OCI-LY1 (cell line): Measurements from ENCODE around the gene NUP107.
A peak's percentile ranks its signal among the peaks of the same experiment; 100 is the strongest.
"Not testable (repeated sequence)": the region's sequence is repeated elsewhere in the genome, so short reads cannot be mapped to it uniquely, and the experiment has no call there.

Experiments
- H2AFZ ChIP-seq: fragments of 200-600 bp; sonication (generic), shearing (Covaris generic); 2 replicates; pipeline ENCODE4 v1.6.0; 2014; ENCODE audit warnings: antibody characterized with exemption, mild to moderate bottlenecking, low read length
- H3F3A ChIP-seq: fragments of 200-600 bp; sonication (generic), shearing (Covaris generic); 2 replicates; pipeline ENCODE4 v1.6.0; 2014; ENCODE audit warnings: mild to moderate bottlenecking, antibody characterized with exemption, low read length, moderate library complexity; ENCODE audit not compliant: insufficient read depth
- H3K27ac ChIP-seq: fragments of 200-600 bp; sonication (generic); 2 replicates; pipeline ENCODE4 v1.5.1; 2014; ENCODE audit warnings: low read length, mixed run types, mild to moderate bottlenecking, low read depth; ENCODE audit not compliant: poor library complexity, severe bottlenecking
- H3K27me3 ChIP-seq: fragments of 200-600 bp; sonication (generic); 2 replicates; pipeline ENCODE4 v1.6.0; 2014; ENCODE audit warnings: antibody characterized with exemption, mild to moderate bottlenecking, low read length, moderate library complexity; ENCODE audit not compliant: insufficient read depth
- H3K36me3 ChIP-seq: fragments of 200-600 bp; sonication (generic); 2 replicates; pipeline ENCODE4 v1.6.1; 2014; ENCODE audit warnings: mild to moderate bottlenecking, antibody characterized with exemption, low read length, moderate library complexity, mixed read lengths; ENCODE audit not compliant: insufficient read depth
- H3K4me1 ChIP-seq: fragments of 200-600 bp; sonication (generic); 2 replicates; pipeline ENCODE4 v1.5.1; 2014; ENCODE audit warnings: mild to moderate bottlenecking, low read length, moderate library complexity; ENCODE audit not compliant: insufficient read depth, severe bottlenecking
- H3K4me2 ChIP-seq: fragments of 200-600 bp; sonication (generic), shearing (Covaris generic); 2 replicates; pipeline ENCODE4 v1.6.1; 2014; ENCODE audit warnings: low read length
- H3K4me3 ChIP-seq: fragments of 200-600 bp; sonication (generic); 2 replicates; pipeline ENCODE4 v1.5.1; 2014; ENCODE audit warnings: low read length, low read depth, mild to moderate bottlenecking, mixed read lengths; ENCODE audit not compliant: poor library complexity, severe bottlenecking
- H3K79me2 ChIP-seq: fragments of 200-600 bp; shearing (Covaris generic); 2 replicates; pipeline ENCODE4 v1.6.1; 2016; ENCODE audit warnings: mixed run types, low read length, mixed read lengths; ENCODE audit not compliant: insufficient read depth
- H3K9ac ChIP-seq: fragments of 200-600 bp; sonication (generic), shearing (Covaris generic); 2 replicates; pipeline ENCODE4 v1.6.1; 2014; ENCODE audit warnings: mild to moderate bottlenecking, low read length, mixed read lengths
- H3K9me2 ChIP-seq: fragments of 200-600 bp; sonication (generic), shearing (Covaris generic); 2 replicates; pipeline ENCODE4 v1.6.1; 2014; ENCODE audit warnings: low read depth, mild to moderate bottlenecking, low read length, mixed read lengths
- H3K9me3 ChIP-seq: fragments of 200-600 bp; shearing (Covaris generic); 2 replicates; pipeline ENCODE4 v1.6.1; 2014; ENCODE audit warnings: low read length, mixed read lengths
- H4K20me1 ChIP-seq: fragments of 200-600 bp; sonication (generic), shearing (Covaris generic); 2 replicates; pipeline ENCODE4 v1.6.0; 2016; ENCODE audit warnings: mild to moderate bottlenecking, low read length; ENCODE audit not compliant: insufficient read depth
- EZH2 ChIP-seq: fragments of 200-600 bp; sonication (generic), shearing (Covaris generic); IDR thresholded peaks from 2 replicates; pipeline ENCODE4 v1.8.0; 2017; ENCODE audit warnings: borderline replicate concordance, mixed run types, mild to moderate bottlenecking, antibody characterized with exemption, low read length, moderate library complexity, mixed read lengths
- TF ChIP-seq, protein P1 (sequence below): fragments of 200-600 bp; sonication (generic), shearing (Covaris generic); IDR thresholded peaks from 2 replicates; pipeline ENCODE4 v1.5.1; 2017; ENCODE audit warnings: mild to moderate bottlenecking, antibody characterized with exemption, low read length, moderate library complexity, mixed read lengths

NUP107 gene

DNA sequence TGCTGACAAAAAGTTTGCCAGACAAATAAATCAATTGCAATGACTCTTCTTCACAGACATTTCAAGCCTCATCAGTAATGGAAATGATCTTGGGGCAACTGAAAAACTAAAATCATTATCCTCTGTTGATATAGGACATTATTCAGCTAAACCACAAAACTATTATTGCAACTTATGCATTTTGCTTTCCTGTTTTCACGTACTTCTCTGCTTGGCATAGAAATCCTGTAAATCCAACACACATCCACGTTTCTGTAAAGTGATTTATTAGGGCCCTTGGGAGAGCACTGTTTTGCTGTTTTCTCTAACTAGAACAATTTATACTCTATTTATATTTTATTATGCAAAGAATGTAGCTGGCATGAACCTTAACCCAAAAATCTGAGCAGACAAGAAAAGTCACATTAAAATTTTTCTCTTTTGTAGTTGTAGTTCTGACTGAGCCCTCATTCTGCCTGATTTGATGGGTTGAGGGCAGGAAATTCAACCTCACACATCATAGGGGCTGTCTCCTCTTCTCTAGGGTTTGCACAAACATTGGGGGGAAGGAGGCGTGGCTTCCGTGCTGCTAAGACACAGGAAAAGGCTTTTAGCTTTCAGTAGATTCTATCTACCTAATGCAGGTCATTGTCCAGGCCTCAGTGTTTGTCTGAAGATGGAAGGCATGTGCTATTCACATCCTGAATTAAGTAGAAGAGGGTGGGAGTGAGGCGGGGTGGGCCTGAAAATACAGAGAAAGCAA, 11.5 kb upstream of the NUP107 start:
- Histone ChIP-seq H3K9ac (no peak overlapping the region), H3K27ac (no peak overlapping the region), H3K36me3 (peaks cover 2% of the 10 kb centered on the region; the same call in 1 of the 2 replicates)

GRCh38 chr12:68676854-68677253, 9.9 kb upstream of the NUP107 start:
- H3K27me3 ChIP-seq, H2AFZ ChIP-seq, H3K36me3 ChIP-seq, H3K4me2 ChIP-seq, H3K27ac ChIP-seq, H3K4me1 ChIP-seq, H3K9me3 ChIP-seq, H3K9me2 ChIP-seq, H3K79me2 ChIP-seq, H3K4me3 ChIP-seq, H4K20me1 ChIP-seq, H3K9ac ChIP-seq, H3F3A ChIP-seq: not testable (repeated sequence)

More for the DNA sequence above, 11.5 kb upstream of the NUP107 start:
- Histone ChIP-seq H3K4me2 (no peak overlapping the region), H3K27me3 (no peaks in the 10 kb centered on the region), H3K9me2 (no peaks in the 10 kb centered on the region), H3K4me1 (no peaks in the 10 kb centered on the region), H4K20me1 (no peaks in the 10 kb centered on the region), H3K4me3 (no peak overlapping the region), H3F3A (no peaks in the 10 kb centered on the region; the same call in 1 of the 2 replicates), H2AFZ (no peak overlapping the region), H3K79me2 (no peaks in the 10 kb centered on the region), H3K9me3 (no peaks in the 10 kb centered on the region)
- TF ChIP-seq EZH2 = no peak
- TF ChIP-seq, protein P1, sequence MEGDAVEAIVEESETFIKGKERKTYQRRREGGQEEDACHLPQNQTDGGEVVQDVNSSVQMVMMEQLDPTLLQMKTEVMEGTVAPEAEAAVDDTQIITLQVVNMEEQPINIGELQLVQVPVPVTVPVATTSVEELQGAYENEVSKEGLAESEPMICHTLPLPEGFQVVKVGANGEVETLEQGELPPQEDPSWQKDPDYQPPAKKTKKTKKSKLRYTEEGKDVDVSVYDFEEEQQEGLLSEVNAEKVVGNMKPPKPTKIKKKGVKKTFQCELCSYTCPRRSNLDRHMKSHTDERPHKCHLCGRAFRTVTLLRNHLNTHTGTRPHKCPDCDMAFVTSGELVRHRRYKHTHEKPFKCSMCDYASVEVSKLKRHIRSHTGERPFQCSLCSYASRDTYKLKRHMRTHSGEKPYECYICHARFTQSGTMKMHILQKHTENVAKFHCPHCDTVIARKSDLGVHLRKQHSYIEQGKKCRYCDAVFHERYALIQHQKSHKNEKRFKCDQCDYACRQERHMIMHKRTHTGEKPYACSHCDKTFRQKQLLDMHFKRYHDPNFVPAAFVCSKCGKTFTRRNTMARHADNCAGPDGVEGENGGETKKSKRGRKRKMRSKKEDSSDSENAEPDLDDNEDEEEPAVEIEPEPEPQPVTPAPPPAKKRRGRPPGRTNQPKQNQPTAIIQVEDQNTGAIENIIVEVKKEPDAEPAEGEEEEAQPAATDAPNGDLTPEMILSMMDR = no peak

- TF ChIP-seq, protein P1 = no peak
- no peak for TF ChIP-seq EZH2
- H3K4me1 ChIP-seq = peaks cover 27% of the 10 kb centered on the region
- no peak overlapping the region for H3K27ac ChIP-seq
- no peaks in the 10 kb centered on the region for H3K27me3 ChIP-seq
- H3K36me3 ChIP-seq = peaks cover 18% of the 10 kb centered on the region
- no peaks in the 10 kb centered on the region for H3K9me2 ChIP-seq
- H4K20me1 ChIP-seq = no peaks in the 10 kb centered on the region
- peak overlapping the region; percentile 89 for H3K9ac ChIP-seq
- H3K9me3 ChIP-seq = no peaks in the 10 kb centered on the region
- H3K79me2 ChIP-seq = peaks cover 37% of the 10 kb centered on the region
- H3K4me2 ChIP-seq = peak overlapping the region; percentile 100
- H2AFZ ChIP-seq = peak overlapping the region; percentile 44; the same call in 1 of the 2 replicates
- no peaks in the 10 kb centered on the region for H3F3A ChIP-seq
- peak overlapping the region; percentile 95 for H3K4me3 ChIP-seq
Measured at GRCh38 chr12:68686262-68686594, 550 bp upstream of the NUP107 start.

DNA sequence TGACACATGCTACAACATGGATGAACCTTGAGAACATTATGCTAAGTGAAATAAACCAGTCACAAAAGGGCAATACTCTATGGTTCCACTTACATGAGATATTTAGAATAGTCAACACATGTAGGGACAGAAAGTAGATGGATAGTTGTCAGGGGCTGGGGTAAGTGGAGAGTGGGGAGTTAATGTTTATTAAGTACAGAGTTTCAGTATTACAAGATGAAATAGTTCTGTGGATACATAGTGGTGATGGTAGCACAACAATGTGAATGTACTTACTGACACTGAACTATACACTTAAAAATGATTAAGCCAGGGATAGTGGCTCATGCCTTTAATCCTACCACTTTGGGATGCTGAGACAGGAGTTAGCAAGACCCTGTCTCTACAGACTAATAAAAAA, 8.7 kb downstream of the NUP107 start:
- H3K36me3 ChIP-seq = peaks cover 82% of the 10 kb centered on the region
- H3K27me3 ChIP-seq = no peaks in the 10 kb centered on the region
- H3K4me2 ChIP-seq = no peak overlapping the region
- no peak overlapping the region for H3K27ac ChIP-seq
- no peak overlapping the region for H3K9ac ChIP-seq
- H3K4me1 ChIP-seq = no peaks in the 10 kb centered on the region
- H3K79me2 ChIP-seq = no peaks in the 10 kb centered on the region
- no peak for TF ChIP-seq EZH2
- TF ChIP-seq, protein P1 = no peak
- H4K20me1 ChIP-seq = no peaks in the 10 kb centered on the region
- no peaks in the 10 kb centered on the region for H3K9me3 ChIP-seq
- H3K4me3 ChIP-seq = no peak overlapping the region
- H3K9me2 ChIP-seq = no peaks in the 10 kb centered on the region
- H2AFZ ChIP-seq = no peak overlapping the region
- H3F3A ChIP-seq = no peaks in the 10 kb centered on the region
